HG02943 (cell line): Measurements from ENCODE around the gene SMNDC1.
"Not testable (repeated sequence)": the region's sequence is repeated elsewhere in the genome, so short reads cannot be mapped to it uniquely, and the experiment has no call there.

Experiments
- ATAC-seq: cut with Tn5 transposase; IDR thresholded peaks from one replicate; pipeline ENCODE4 v1.9.1; 2021; ENCODE audit warnings: mild to moderate bottlenecking, low read depth, moderate library complexity; ENCODE audit not compliant: unreplicated experiment

Gene SMNDC1

GRCh38 chr10:110304780-110305421 lies at the start of gene SMNDC1:
TSS of gene SMNDC1 (minus strand) at chr10:110304920. CDS start at chr10:110303587, 1,333 bp downstream.
- peak; percentile 91 for ATAC-seq

- no peak for ATAC-seq
Observed at GRCh38 chr10:110354322-110354766, 49.6 kb upstream of the SMNDC1 start.

GRCh38 chr10:110353244-110354119 lies 48.8 kb upstream of the SMNDC1 start:
- no peak for ATAC-seq

- ATAC-seq, result no peak
Observed at GRCh38 chr10:110352930-110353243, 48.2 kb upstream of the SMNDC1 start.

GRCh38 chr10:110350812-110351211 lies 46.1 kb upstream of the SMNDC1 start:
- no peak for ATAC-seq

- ATAC-seq, result no peak
Observed at GRCh38 chr10:110349831-110350230, 45.1 kb upstream of the SMNDC1 start.

- no peak for ATAC-seq
Observed at GRCh38 chr10:110349386-110349785, 44.7 kb upstream of the SMNDC1 start.

GRCh38 chr10:110348336-110348735 lies 43.6 kb upstream of the SMNDC1 start:
- no peak for ATAC-seq

- no peak for ATAC-seq
Observed at GRCh38 chr10:110346914-110347313, 42.2 kb upstream of the SMNDC1 start.

GRCh38 chr10:110345286-110345685 lies 40.6 kb upstream of the SMNDC1 start:
- no peak for ATAC-seq

GRCh38 chr10:110344622-110345021 lies 39.9 kb upstream of the SMNDC1 start:
- ATAC-seq, result no peak

- no peak for ATAC-seq
Observed at GRCh38 chr10:110343947-110344346, 39.2 kb upstream of the SMNDC1 start.

- no peak for ATAC-seq
Observed at GRCh38 chr10:110340816-110341215, 36.1 kb upstream of the SMNDC1 start.

- no peak for ATAC-seq
Observed at GRCh38 chr10:110340122-110340521, 35.4 kb upstream of the SMNDC1 start.

GRCh38 chr10:110337906-110338305 lies 33.2 kb upstream of the SMNDC1 start:
- no peak for ATAC-seq

- ATAC-seq, result no peak
Observed at GRCh38 chr10:110337401-110337800, 32.7 kb upstream of the SMNDC1 start.

- ATAC-seq, result no peak
Observed at GRCh38 chr10:110336111-110336721, 31.5 kb upstream of the SMNDC1 start.

GRCh38 chr10:110335314-110336064 lies 30.8 kb upstream of the SMNDC1 start:
- no peak for ATAC-seq

- no peak for ATAC-seq
Observed at GRCh38 chr10:110334061-110334656, 29.4 kb upstream of the SMNDC1 start.

GRCh38 chr10:110331226-110331795 lies 26.6 kb upstream of the SMNDC1 start:
- ATAC-seq, result not testable (repeated sequence)
